OCI-LY3 (cell line): ENCODE data around the gene DNAH11.
A peak's percentile ranks its signal among the peaks of the same experiment; 100 is the strongest.
"Not testable (repeated sequence)": the region's sequence is repeated elsewhere in the genome, so short reads cannot be mapped to it uniquely, and the experiment has no call there.

Source experiments
- H2AFZ ChIP-seq: fragments of 200-600, 300-600 bp; shearing (Covaris generic); 2 replicates; pipeline ENCODE4 v1.6.0; 2014; ENCODE audit warnings: antibody characterized with exemption, low read depth, low read length
- H3K27ac ChIP-seq: fragments of 200-600, 300-600 bp; sonication (generic); 2 replicates; pipeline ENCODE4 v1.5.1; 2014; ENCODE audit warnings: mild to moderate bottlenecking, low read length, moderate library complexity, mixed read lengths
- H3K27me3 ChIP-seq: fragments of 200-600, 300-600 bp; sonication (generic); 2 replicates; pipeline ENCODE4 v1.6.1; 2014; ENCODE audit warnings: low read depth, low read length, mixed read lengths
- H3K36me3 ChIP-seq: fragments of 200-600, 300-600 bp; sonication (generic); replicated peaks from 2 replicates; pipeline ENCODE3; 2014; ENCODE audit warnings: low read depth, low read length, mixed read lengths
- H3K4me1 ChIP-seq: fragments of 300-600, 200-600 bp; sonication (generic); 2 replicates; pipeline ENCODE4 v1.6.1; 2014; ENCODE audit warnings: low read length, mixed read lengths
- H3K4me2 ChIP-seq: fragments of 200-600, 300-600 bp; sonication (generic); 2 replicates; pipeline ENCODE4 v1.6.1; 2014; ENCODE audit warnings: low read length, mixed read lengths
- H3K4me3 ChIP-seq: fragments of 300-600, 200-600 bp; sonication (generic); 2 replicates; pipeline ENCODE4 v1.5.1; 2014; ENCODE audit warnings: antibody characterized with exemption, mild to moderate bottlenecking, low read length, moderate library complexity
- H3K79me2 ChIP-seq: fragments of 300-600, 200-600 bp; shearing (Covaris generic); 2 replicates; pipeline ENCODE4 v1.6.1; 2014; ENCODE audit warnings: mild to moderate bottlenecking, low read length, mixed read lengths
- H3K9ac ChIP-seq: fragments of 300-600, 200-600 bp; shearing (Covaris generic); 2 replicates; pipeline ENCODE4 v1.6.0; 2014; ENCODE audit warnings: mild to moderate bottlenecking, low read length, moderate library complexity
- H3K9me3 ChIP-seq: fragments of 200-600, 300-600 bp; shearing (Covaris generic); 2 replicates; pipeline ENCODE4 v1.6.1; 2014; ENCODE audit warnings: low read length, mixed read lengths; ENCODE audit not compliant: insufficient read depth
- H4K20me1 ChIP-seq: fragments of 200-600, 300-600 bp; sonication (generic); 2 replicates; pipeline ENCODE4 v1.6.1; 2016; ENCODE audit warnings: low read length, mixed read lengths; ENCODE audit not compliant: insufficient read depth
- EZH2phosphoT487 ChIP-seq: fragments of 200-600 bp; shearing (Covaris generic); IDR thresholded peaks from 2 replicates; pipeline ENCODE4 v1.6.1; 2018; ENCODE audit warnings: antibody characterized with exemption, mixed run types, low read depth
- TF ChIP-seq, protein P1 (sequence below): fragments of 200-600, 300-600 bp; sonication (generic); IDR thresholded peaks from 2 replicates; pipeline ENCODE4 v1.5.1; 2014; ENCODE audit warnings: antibody characterized with exemption, low read length, low read depth

DNAH11 gene

DNA sequence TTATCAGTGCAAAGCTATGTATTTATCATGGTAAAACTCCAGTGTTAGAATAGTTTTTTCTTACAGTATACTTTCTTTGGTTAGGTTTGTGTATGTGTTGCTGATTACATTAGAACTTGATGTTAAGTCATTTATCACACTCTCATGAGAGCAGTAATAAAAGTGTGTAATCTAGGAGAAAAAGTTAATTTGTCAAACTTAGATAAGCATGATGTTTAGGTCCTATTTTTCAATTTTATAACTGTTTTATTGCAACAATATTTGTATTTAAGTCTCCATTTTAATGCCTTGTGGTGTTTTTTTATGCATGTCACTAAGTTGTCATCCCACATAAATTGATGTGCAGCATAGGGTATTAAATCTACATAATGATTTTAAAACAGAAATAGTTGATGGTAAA, 28.8 kb upstream of the DNAH11 start:
- no peak for TF ChIP-seq EZH2phosphoT487
- TF ChIP-seq, protein P1, sequence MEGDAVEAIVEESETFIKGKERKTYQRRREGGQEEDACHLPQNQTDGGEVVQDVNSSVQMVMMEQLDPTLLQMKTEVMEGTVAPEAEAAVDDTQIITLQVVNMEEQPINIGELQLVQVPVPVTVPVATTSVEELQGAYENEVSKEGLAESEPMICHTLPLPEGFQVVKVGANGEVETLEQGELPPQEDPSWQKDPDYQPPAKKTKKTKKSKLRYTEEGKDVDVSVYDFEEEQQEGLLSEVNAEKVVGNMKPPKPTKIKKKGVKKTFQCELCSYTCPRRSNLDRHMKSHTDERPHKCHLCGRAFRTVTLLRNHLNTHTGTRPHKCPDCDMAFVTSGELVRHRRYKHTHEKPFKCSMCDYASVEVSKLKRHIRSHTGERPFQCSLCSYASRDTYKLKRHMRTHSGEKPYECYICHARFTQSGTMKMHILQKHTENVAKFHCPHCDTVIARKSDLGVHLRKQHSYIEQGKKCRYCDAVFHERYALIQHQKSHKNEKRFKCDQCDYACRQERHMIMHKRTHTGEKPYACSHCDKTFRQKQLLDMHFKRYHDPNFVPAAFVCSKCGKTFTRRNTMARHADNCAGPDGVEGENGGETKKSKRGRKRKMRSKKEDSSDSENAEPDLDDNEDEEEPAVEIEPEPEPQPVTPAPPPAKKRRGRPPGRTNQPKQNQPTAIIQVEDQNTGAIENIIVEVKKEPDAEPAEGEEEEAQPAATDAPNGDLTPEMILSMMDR, result no peak
- Histone ChIP-seq H3K4me1 (no peaks in the 10 kb centered on the region), H3K36me3 (peaks cover 2% of the 10 kb centered on the region), H2AFZ (no peak overlapping the region), H3K27me3 (no peaks in the 10 kb centered on the region), H3K9ac (no peak overlapping the region), H3K27ac (no peak overlapping the region), H4K20me1 (no peaks in the 10 kb centered on the region), H3K9me3 (no peaks in the 10 kb centered on the region), H3K4me2 (no peak overlapping the region), H3K79me2 (no peaks in the 10 kb centered on the region), H3K4me3 (no peak overlapping the region)

DNA sequence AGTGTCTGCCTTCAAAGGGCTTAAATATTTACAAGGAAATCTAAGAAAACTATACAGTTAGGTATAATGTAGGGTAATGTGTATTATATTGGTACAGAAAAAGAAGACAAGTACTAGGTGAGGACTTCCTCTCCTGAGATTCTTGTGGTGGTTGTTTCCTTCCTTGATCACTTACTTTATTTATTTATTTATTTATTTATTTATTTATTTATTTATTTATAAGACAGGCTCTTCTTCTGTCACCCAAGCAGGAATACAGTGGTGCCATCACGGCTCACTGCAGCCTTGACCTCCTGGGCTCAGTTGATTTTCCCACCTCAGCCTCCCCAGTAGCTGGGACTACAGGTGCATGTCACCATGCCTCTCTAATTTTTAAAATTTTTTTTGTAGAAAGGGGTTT, 18.2 kb upstream of the DNAH11 start:
- H3K4me3 ChIP-seq, result no peak overlapping the region
- no peak overlapping the region for H3K4me2 ChIP-seq
- H3K27me3 ChIP-seq, result no peaks in the 10 kb centered on the region
- H3K4me1 ChIP-seq, result peaks cover 3% of the 10 kb centered on the region; the same call in 1 of the 2 replicates
- H3K36me3 ChIP-seq, result no peaks in the 10 kb centered on the region
- no peak for TF ChIP-seq EZH2phosphoT487
- TF ChIP-seq, protein P1, result no peak
- H2AFZ ChIP-seq, result no peak overlapping the region
- no peaks in the 10 kb centered on the region for H4K20me1 ChIP-seq
- no peaks in the 10 kb centered on the region for H3K9me3 ChIP-seq
- H3K79me2 ChIP-seq, result no peaks in the 10 kb centered on the region
- no peak overlapping the region for H3K9ac ChIP-seq
- no peak overlapping the region for H3K27ac ChIP-seq

DNA sequence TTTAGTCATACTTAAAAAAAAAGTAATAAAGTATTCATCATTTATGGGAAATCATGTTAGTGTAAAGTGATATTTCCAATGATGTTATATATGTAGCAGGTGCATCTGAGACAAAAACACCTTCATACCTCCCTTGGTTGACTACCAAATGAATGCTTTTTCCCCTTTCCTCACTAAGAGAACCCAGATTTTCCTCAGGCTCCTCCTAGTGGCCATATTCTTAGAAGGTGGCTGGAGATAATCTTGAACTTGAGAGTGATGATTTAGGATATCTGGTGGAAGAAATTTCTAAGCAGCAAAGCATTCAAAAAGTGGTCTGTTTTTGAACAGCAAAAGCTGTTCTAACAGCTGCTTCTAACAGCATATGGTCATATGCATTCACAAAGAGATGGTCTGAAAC, 16.8 kb upstream of the DNAH11 start:
- no peaks in the 10 kb centered on the region for H3K79me2 ChIP-seq
- TF ChIP-seq, protein P1, result peak; percentile 40
- TF ChIP-seq EZH2phosphoT487, result no peak
- no peaks in the 10 kb centered on the region for H3K9me3 ChIP-seq
- no peaks in the 10 kb centered on the region for H3K27me3 ChIP-seq
- H3K36me3 ChIP-seq, result no peaks in the 10 kb centered on the region
- no peak overlapping the region for H3K27ac ChIP-seq
- H3K4me1 ChIP-seq, result peaks cover 3% of the 10 kb centered on the region; the same call in 1 of the 2 replicates
- no peak overlapping the region for H2AFZ ChIP-seq
- H3K4me2 ChIP-seq, result no peak overlapping the region
- no peak overlapping the region for H3K9ac ChIP-seq
- H4K20me1 ChIP-seq, result no peaks in the 10 kb centered on the region
- no peak overlapping the region for H3K4me3 ChIP-seq

DNA sequence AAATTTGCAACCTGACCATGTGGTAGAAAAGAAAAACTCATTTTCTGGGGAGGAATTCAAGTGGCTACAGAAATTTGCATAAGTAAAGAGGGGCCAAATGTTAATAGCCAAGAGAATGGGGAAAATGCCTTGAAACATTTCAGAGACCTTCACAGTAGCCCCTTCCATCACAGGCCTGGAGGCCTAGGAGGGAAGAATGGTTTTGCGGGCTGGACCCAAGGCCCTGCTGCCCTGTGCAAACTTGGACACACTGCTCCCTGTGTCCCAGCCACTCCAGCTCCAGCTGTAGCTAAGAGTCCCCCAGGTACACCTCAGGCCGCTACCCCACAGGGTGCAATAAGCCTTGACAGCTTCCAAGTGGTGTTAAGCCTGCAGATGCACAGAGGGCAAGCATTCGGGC, 16.4 kb upstream of the DNAH11 start:
- no peaks in the 10 kb centered on the region for H4K20me1 ChIP-seq
- H3K36me3 ChIP-seq, result no peaks in the 10 kb centered on the region
- no peak overlapping the region for H3K27ac ChIP-seq
- H2AFZ ChIP-seq, result no peak overlapping the region
- H3K4me3 ChIP-seq, result no peak overlapping the region
- H3K79me2 ChIP-seq, result no peaks in the 10 kb centered on the region
- no peak for TF ChIP-seq EZH2phosphoT487
- TF ChIP-seq, protein P1, result no peak
- no peaks in the 10 kb centered on the region; the same call in 1 of the 2 replicates for H3K4me1 ChIP-seq
- no peak overlapping the region for H3K9ac ChIP-seq
- H3K9me3 ChIP-seq, result no peaks in the 10 kb centered on the region
- no peaks in the 10 kb centered on the region for H3K27me3 ChIP-seq
- no peak overlapping the region for H3K4me2 ChIP-seq

DNA sequence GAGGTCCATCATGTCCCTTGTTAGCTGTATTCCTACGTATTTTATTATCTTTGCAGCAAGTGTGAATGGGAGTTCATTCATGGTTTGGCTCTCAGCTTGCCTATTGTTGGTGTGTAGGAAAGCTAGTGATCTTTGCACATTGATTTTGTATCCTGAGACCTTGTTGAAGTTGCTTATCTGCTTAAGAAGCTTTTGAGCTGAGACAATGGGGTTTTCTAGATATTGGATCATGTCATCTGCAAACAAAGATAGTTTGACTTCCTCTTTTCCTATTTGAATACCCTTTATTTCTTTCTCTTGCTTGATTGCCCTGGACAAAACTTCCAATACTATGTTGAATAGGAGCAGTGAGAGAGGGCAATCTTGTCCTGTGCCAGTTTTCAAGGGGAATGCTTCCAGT, 10.4 kb upstream of the DNAH11 start:
- H3K4me3 ChIP-seq, H3K36me3 ChIP-seq, H3K79me2 ChIP-seq, H3K4me2 ChIP-seq, H3K4me1 ChIP-seq, H3K27me3 ChIP-seq, H3K27ac ChIP-seq, H3K9ac ChIP-seq, H4K20me1 ChIP-seq, H3K9me3 ChIP-seq, H2AFZ ChIP-seq: not testable (repeated sequence)

DNA sequence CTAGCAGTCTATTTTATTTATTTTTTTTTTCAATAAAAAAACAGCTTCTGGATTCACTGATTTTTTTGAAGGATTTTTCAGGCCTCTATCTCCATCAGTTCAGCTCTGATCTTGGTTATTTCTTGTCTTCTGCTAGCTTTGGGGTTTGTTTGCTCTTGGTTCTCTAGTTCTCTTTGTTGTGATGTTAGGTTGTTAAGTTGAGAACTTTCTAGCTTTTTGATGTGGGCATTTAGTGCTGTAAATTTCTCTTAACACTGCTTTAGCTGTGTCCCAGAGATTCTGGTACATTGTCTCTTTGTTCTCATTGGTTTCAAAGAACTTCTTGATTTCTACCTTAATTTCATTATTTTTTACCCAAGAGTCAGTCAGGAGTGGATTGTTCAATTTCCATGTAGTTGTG, 9.2 kb upstream of the DNAH11 start:
- not testable (repeated sequence) for H3K36me3 ChIP-seq, H2AFZ ChIP-seq, H3K4me2 ChIP-seq, H3K9ac ChIP-seq, H3K9me3 ChIP-seq, H3K4me1 ChIP-seq, H4K20me1 ChIP-seq, H3K4me3 ChIP-seq, H3K27ac ChIP-seq, H3K27me3 ChIP-seq, H3K79me2 ChIP-seq
